Transverse colon (tissue), 4 donors: ENCODE measurements around the gene PRPF39. TPM values are rescaled to one million over a fixed set of nuclear protein-coding genes. Genes with fewer than 3 reads are reported as not detected.

Experiments used
- DNase-seq: peaks from one replicate; pipeline ENCODE4 v3.0.0-alpha.2; 2019
- H3K27ac ChIP-seq, 4 donors: fragments of 200-600 bp; sonication (generic); 2 replicates each; pipeline ENCODE4 v1.5.1; 2016 to 2018; ENCODE audit warnings: inconsistent platforms in 4 of 4
- H3K27me3 ChIP-seq: fragments of 200-600 bp; sonication (generic); 2 replicates; pipeline ENCODE4 v1.5.1; 2017; ENCODE audit warnings: inconsistent platforms
- H3K36me3 ChIP-seq, 4 donors: fragments of 200-600 bp; sonication (generic); 2 replicates each; pipeline ENCODE4 v1.5.1; 2017 to 2019; ENCODE audit warnings: inconsistent platforms in 4 of 4
- H3K4me1 ChIP-seq, 4 donors: fragments of 200-600 bp; sonication (generic); 2 replicates each; pipeline ENCODE4 v1.5.1; 2017 to 2020; ENCODE audit warnings: inconsistent platforms in 4 of 4
- H3K4me3 ChIP-seq, 4 donors: fragments of 200-600 bp; sonication (generic); 1 replicate in 1 of 4; 2 replicates in 3 of 4; pipeline versions ENCODE4 v1.5.1 to v1.6.1; 2017 to 2019; ENCODE audit warnings: inconsistent platforms in 4 of 4
- H3K9me3 ChIP-seq, 2 donors: fragments of 200-600 bp; sonication (generic); 2 replicates each; pipeline ENCODE4 v1.5.1; 2017 to 2019; ENCODE audit warnings: inconsistent platforms in 2 of 2
- EP300 ChIP-seq: sonication (generic); formaldehyde crosslinking; IDR thresholded peaks from one replicate; pipeline ENCODE4 v1.6.1; 2017; ENCODE audit warnings: antibody characterized with exemption, low read depth
- POLR2A ChIP-seq: fragments of 450-650 bp; IDR thresholded peaks from one replicate; pipeline ENCODE4 v1.6.1; 2016; ENCODE audit warnings: antibody characterized with exemption, mild to moderate bottlenecking, moderate library complexity
- POLR2AphosphoS5 ChIP-seq, 3 donors: sonication (generic); formaldehyde crosslinking; IDR thresholded peaks; one replicate each; pipeline ENCODE4 v1.6.1; 2016; ENCODE audit warnings: antibody characterized with exemption in 3 of 3
- WGBS, 2 donors: methylation state at CpG; one replicate each; pipeline ENCODE4 v1.1.5; 2018; ENCODE audit warnings: low coverage in 1 of 2; 5-methylcytosine and 5-hydroxymethylcytosine counted together
- in situ Hi-C, 4 donors: fragments of 200-750 bp; cut with MboI; loops; one replicate each; pipeline versions ENCODE4 v1.15.0 to v1.15.1; 2017; ENCODE audit warnings: low sequenced_read_pairs in 3 of 4, low pct_ligation_motif_present in 1 of 4, low pct_unique_long_range_greater_than_20kb in 1 of 4
- intact Hi-C: fragments of 100-400 bp; cut with DNase I; formaldehyde crosslinking; loops from one replicate; pipeline ENCODE4 v1.15.1; 2023; ENCODE audit warnings: low total_unique reads
- total RNA-seq, 4 donors: library from RNA; depleted of rRNA; stranded (reverse); fragments of >200 nt; gene quantifications; one replicate each; pipeline ENCODE4 v1.1.0, GENCODE V29; 2016
- TF ChIP-seq, protein P1 (sequence below), 5 experiments: fragments of 200-600 bp in 3 of 5; fragments of 450-650 bp in 2 of 5; sonication (generic) in 3 of 5; IDR thresholded peaks; 1 replicate in 2 of 5; 2 replicates in 3 of 5; pipeline ENCODE4 v1.5.1; 2016 to 2017; ENCODE audit warnings: antibody characterized with exemption in 5 of 5, inconsistent platforms in 3 of 5, mild to moderate bottlenecking in 2 of 5, moderate library complexity in 1 of 5

Gene PRPF39
- total RNA-seq, 4 donors from 2014 or later: 13.5 to 239 (median 37.9) TPM

DNA sequence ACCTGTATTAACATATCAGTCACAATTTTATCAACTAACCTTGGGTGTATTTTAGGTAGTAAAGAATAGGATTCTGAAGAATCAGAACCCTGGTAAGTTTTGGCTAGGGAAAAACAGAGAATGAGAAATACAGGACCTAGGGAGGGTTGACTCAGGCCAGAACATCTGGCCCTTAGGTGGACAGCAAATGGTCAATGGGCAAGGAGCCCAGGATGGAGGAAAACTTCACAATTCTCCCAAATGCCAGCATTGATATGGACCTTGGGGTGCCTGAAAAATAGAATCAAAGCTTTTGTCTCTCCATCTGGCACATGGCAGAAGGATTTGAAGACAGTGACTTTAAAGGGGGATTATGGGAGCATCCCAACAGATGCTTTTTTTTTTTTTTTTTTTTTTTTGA is 32.7 kb upstream of the PRPF39 start:
- Histone ChIP-seq H3K9me3 (no peaks in the 10 kb centered on the region), H3K27ac (no peak overlapping the region), H3K36me3 (peaks cover 0 to 26% (median 10%) of the 10 kb centered on the region in 4 donors), H3K4me3 (no peak overlapping the region), H3K27me3 (no peaks in the 10 kb centered on the region), H3K4me1 (no peaks in the 10 kb centered on the region)
- TF ChIP-seq, protein P1, sequence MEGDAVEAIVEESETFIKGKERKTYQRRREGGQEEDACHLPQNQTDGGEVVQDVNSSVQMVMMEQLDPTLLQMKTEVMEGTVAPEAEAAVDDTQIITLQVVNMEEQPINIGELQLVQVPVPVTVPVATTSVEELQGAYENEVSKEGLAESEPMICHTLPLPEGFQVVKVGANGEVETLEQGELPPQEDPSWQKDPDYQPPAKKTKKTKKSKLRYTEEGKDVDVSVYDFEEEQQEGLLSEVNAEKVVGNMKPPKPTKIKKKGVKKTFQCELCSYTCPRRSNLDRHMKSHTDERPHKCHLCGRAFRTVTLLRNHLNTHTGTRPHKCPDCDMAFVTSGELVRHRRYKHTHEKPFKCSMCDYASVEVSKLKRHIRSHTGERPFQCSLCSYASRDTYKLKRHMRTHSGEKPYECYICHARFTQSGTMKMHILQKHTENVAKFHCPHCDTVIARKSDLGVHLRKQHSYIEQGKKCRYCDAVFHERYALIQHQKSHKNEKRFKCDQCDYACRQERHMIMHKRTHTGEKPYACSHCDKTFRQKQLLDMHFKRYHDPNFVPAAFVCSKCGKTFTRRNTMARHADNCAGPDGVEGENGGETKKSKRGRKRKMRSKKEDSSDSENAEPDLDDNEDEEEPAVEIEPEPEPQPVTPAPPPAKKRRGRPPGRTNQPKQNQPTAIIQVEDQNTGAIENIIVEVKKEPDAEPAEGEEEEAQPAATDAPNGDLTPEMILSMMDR (IDR thresholded peaks at IDR 0.05): no peak
- TF ChIP-seq POLR2A: no peak
- TF ChIP-seq EP300: no peak
- no peak for TF ChIP-seq POLR2AphosphoS5 (IDR thresholded peaks at IDR 0.05)
- intact Hi-C loops: no loop called here
- in situ Hi-C loops: no loop called here
- no peak for DNase-seq

- no peak for TF ChIP-seq POLR2A
- no peak for TF ChIP-seq POLR2AphosphoS5 (IDR thresholded peaks at IDR 0.05)
- TF ChIP-seq, protein P1 (IDR thresholded peaks at IDR 0.05): no peak
- no peak for TF ChIP-seq EP300
- WGBS, 2 donors: 94% methylated on average over 3 to 4 of the region's 4 CpGs
- peaks cover 0 to 28% (median 8%) of the 10 kb centered on the region in 4 donors for H3K36me3 ChIP-seq
- H3K27ac ChIP-seq: no peak overlapping the region
- H3K4me1 ChIP-seq: no peaks in the 10 kb centered on the region
- no peak for DNase-seq
- in situ Hi-C loops: no loop called here
- no peak overlapping the region for H3K4me3 ChIP-seq
- intact Hi-C loops: no loop called here
- no peaks in the 10 kb centered on the region for H3K27me3 ChIP-seq
- H3K9me3 ChIP-seq: no peaks in the 10 kb centered on the region
These were observed 32.0 kb upstream of the PRPF39 start for GRCh38 chr14:45051896-45052295.

DNA sequence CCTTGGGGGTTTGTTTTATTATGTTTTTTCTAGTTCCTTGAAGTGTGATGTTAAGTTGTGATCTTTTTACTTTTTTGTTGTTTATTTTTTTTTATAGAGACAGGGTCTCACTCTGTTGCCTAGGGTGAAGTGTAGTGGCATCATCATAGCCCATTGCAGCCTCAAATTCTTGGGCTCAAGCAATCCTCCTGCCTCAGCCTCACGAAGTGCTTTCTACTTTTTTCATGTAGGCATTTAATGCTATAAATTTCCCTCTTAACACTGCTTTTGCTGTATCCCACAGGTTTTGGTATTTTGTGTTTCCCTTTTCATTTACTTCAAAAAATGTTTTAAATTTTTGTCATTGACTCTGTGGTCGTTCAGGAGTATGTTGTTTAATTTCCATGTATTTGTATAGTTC is 26.6 kb upstream of the PRPF39 start:
- DNase-seq: no peak
- TF ChIP-seq, protein P1 (IDR thresholded peaks at IDR 0.05): no peak
- TF ChIP-seq POLR2AphosphoS5 (IDR thresholded peaks at IDR 0.05) (no peak), EP300 (no peak), POLR2A (no peak)
- Histone ChIP-seq H3K4me1 (no peaks in the 10 kb centered on the region), H3K9me3 (no peaks in the 10 kb centered on the region), H3K36me3 (peaks cover 0 to 29% (median 6%) of the 10 kb centered on the region in 4 donors), H3K27ac (no peak overlapping the region), H3K4me3 (no peak overlapping the region), H3K27me3 (no peaks in the 10 kb centered on the region)
- 94 to 100% methylated on average over 2 of the region's 2 CpGs for WGBS, 2 donors
- in situ Hi-C loops (no loop called here), intact Hi-C loops (no loop called here)

DNA sequence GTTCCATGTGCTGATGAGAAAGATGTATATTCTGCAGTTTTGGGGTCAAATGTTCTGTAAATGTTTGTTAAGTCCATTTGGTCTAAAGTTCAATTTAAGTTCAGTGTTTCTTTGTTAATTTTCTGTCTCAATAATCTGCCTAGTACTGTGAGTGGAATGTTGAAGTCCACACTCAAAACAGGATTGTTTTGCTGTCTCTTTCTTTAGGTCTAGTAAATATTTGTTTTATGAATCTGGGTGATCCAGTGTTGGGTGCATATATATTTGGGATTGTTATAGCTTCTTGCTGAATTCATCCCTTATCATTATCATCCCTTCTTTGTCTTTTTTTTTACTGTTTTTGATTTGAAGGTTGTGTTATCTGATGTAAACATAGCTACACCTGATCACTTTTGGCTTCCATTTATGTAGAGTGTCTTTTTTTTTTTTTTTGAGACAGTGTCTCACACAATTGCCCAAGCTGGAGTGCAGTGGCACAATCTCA is 26.0 kb upstream of the PRPF39 start:
- Histone ChIP-seq H3K27ac (no peak overlapping the region), H3K36me3 (peaks cover 0 to 29% (median 6%) of the 10 kb centered on the region in 4 donors), H3K9me3 (no peaks in the 10 kb centered on the region), H3K4me1 (no peaks in the 10 kb centered on the region), H3K27me3 (no peaks in the 10 kb centered on the region), H3K4me3 (no peak overlapping the region)
- intact Hi-C loops (no loop called here), in situ Hi-C loops (no loop called here)
- DNase-seq: no peak
- TF ChIP-seq POLR2AphosphoS5 (IDR thresholded peaks at IDR 0.05): no peak

DNA sequence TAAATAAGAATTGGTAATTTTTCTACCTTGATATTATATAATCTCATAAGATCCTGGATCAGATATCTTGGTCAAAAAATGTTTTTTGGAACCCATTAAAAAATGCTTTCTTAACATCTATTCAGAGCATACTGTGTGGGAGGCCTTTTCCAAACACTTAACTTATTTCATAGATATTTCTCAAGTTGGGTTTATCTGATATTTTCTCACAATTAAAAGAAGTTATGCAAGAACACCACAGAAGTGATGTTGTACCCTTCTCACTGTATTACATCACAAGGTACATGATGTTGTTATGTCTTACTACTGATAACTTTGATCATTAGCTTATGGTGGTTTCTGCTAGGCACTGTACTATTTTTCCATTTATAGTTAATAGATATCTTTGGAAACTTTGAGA is 23.4 kb upstream of the PRPF39 start:
- Histone ChIP-seq H3K27me3 (no peaks in the 10 kb centered on the region), H3K36me3 (peaks cover 0 to 7% (median 0%) of the 10 kb centered on the region in 4 donors), H3K4me3 (no peak overlapping the region), H3K27ac (no peak overlapping the region), H3K9me3 (no peaks in the 10 kb centered on the region), H3K4me1 (peaks cover 0 to 3% (median 0%) of the 10 kb centered on the region in 4 donors)
- intact Hi-C loops (no loop called here), in situ Hi-C loops (no loop called here)
- TF ChIP-seq POLR2A: no peak
- TF ChIP-seq, protein P1 (IDR thresholded peaks at IDR 0.05): no peak
- no peak for TF ChIP-seq EP300
- no peak for TF ChIP-seq POLR2AphosphoS5 (IDR thresholded peaks at IDR 0.05)
- no peak for DNase-seq
